HCT116 (cell line): ENCODE measurements around the gene DENND1A. TPM values are rescaled to one million over a fixed set of nuclear protein-coding genes. Genes with fewer than 3 reads are reported as not detected.

Experiments used
- ATAC-seq: fragments of 200-7000 bp; cut with Tn5 transposase; 2 replicates; pipeline ENCODE4 v1.9.1; 2020; ENCODE audit warnings: mild to moderate bottlenecking, moderate library complexity
- BruUV-seq: library from RNA; stranded (reverse); fragments of 400-500 nt; replicated peaks from 2 replicates; lab custom pipeline; 2021; lab: Mats Ljungman, UMichigan
- CTCF ChIA-PET: fragments of 300-600 bp; sonication (Branson Sonifier 250); formaldehyde crosslinking; loops from one replicate; lab custom pipeline; 2021; ENCODE audit warnings: antibody characterized with exemption; lab: Charles Lee
- POLR2A ChIA-PET: fragments of 300-600, 350-600 bp; sonication (Branson Sonifier 250); formaldehyde crosslinking; loops from one replicate; lab custom pipeline; 2021; ENCODE audit warnings: antibody characterized with exemption; lab: Charles Lee
- RAD21 ChIA-PET, 2 experiments: fragments of 300-600 bp; sonication (Branson Sonifier 250); formaldehyde crosslinking; loops; one replicate each; lab custom pipeline; 2023; ENCODE audit warnings: low total read pairs in 2 of 2; ENCODE audit not compliant: uncharacterized antibody in 2 of 2, unreplicated experiment in 2 of 2, low non-redundant PET in 1 of 2; lab: Charles Lee
- DNase-seq: peaks from one replicate; pipeline ENCODE4 v3.0.0-alpha.2; 2010; ENCODE audit warnings: low read depth, low spot score
- H2AFZ ChIP-seq: fragments of 200-600 bp; shearing (Covaris generic), sonication (generic); 2 replicates; pipeline ENCODE4 v1.6.1; 2017; ENCODE audit warnings: low read depth, mixed run types, mixed read lengths, antibody characterized with exemption, low read length; ENCODE audit not compliant: poor library complexity, severe bottlenecking
- H3K27ac ChIP-seq: 2 replicates; pipeline ENCODE4 v1.5.1; 2012; ENCODE audit warnings: low read depth, low read length
- H3K27me3 ChIP-seq: fragments of 200-600 bp; sonication (generic); 2 replicates; pipeline ENCODE4 v1.6.1; 2016; ENCODE audit warnings: mixed run types, low read length, mixed read lengths; ENCODE audit not compliant: insufficient read depth
- H3K36me3 ChIP-seq, 2 experiments: fragments of 200-500 bp in 1 of 2; fragments of 200-600 bp in 1 of 2; sonication (Bioruptor generic) in 1 of 2; sonication (generic) in 1 of 2; 2 replicates each; pipeline versions ENCODE4 v1.5.1 to v1.6.1; 2014 to 2016; ENCODE audit warnings: low read length in 2 of 2, inconsistent platforms in 1 of 2, mixed read lengths in 1 of 2, mixed run types in 1 of 2; ENCODE audit not compliant: insufficient read depth in 2 of 2, control insufficient read depth in 1 of 2
- H3K4me1 ChIP-seq, 2 experiments: fragments of 200-600 bp in 1 of 2; sonication (generic) in 1 of 2; 2 replicates each; pipeline versions ENCODE4 v1.5.1 to v1.6.1; 2012 to 2017; ENCODE audit warnings: low read length in 2 of 2, inconsistent platforms in 1 of 2, mild to moderate bottlenecking in 1 of 2, mixed read lengths in 1 of 2, mixed run types in 1 of 2, moderate library complexity in 1 of 2; ENCODE audit not compliant: insufficient read depth in 2 of 2, control insufficient read depth in 1 of 2
- H3K4me2 ChIP-seq: fragments of 200-600 bp; sonication (generic); 2 replicates; pipeline ENCODE4 v1.6.1; 2017; ENCODE audit warnings: mixed run types, low read length, mixed read lengths
- H3K4me3 ChIP-seq, 2 experiments: fragments of 200-600 bp in 1 of 2; sonication (generic) in 1 of 2; replicated peaks in 1 of 2; 2 replicates each; pipeline ENCODE4 v1.5.1; 2011 to 2016; ENCODE audit warnings: low read length in 2 of 2, control low read depth in 1 of 2, low read depth in 1 of 2, mild to moderate bottlenecking in 1 of 2, mixed read lengths in 1 of 2, mixed run types in 1 of 2
- H3K79me2 ChIP-seq: fragments of 200-600 bp; sonication (generic); 2 replicates; pipeline ENCODE4 v1.6.1; 2017; ENCODE audit warnings: mild to moderate bottlenecking, mixed run types, low read length, moderate library complexity, mixed read lengths; ENCODE audit not compliant: insufficient read depth
- H3K9ac ChIP-seq: fragments of 200-600 bp; sonication (generic); 2 replicates; pipeline ENCODE4 v1.6.1; 2016; ENCODE audit warnings: low read length, mixed read lengths
- H3K9me2 ChIP-seq: fragments of 200-600 bp; sonication (generic), shearing (Covaris generic); 2 replicates; pipeline ENCODE4 v1.6.1; 2017; ENCODE audit warnings: mixed run types, mild to moderate bottlenecking, moderate library complexity; ENCODE audit not compliant: insufficient read depth
- H3K9me3 ChIP-seq, 2 experiments: fragments of 200-500 bp in 1 of 2; fragments of 200-600 bp in 1 of 2; sonication (Bioruptor generic) in 1 of 2; sonication (generic) in 1 of 2; 2 replicates each; pipeline ENCODE4 v1.6.1; 2014 to 2017; ENCODE audit warnings: low read length in 2 of 2, mixed read lengths in 2 of 2, inconsistent platforms in 1 of 2, low read depth in 1 of 2, mild to moderate bottlenecking in 1 of 2, mixed run types in 1 of 2, moderate library complexity in 1 of 2; ENCODE audit not compliant: control insufficient read depth in 1 of 2, insufficient read depth in 1 of 2
- H4K20me1 ChIP-seq: fragments of 200-600 bp; sonication (generic), shearing (Covaris generic); 2 replicates; pipeline ENCODE4 v1.6.1; 2017; ENCODE audit warnings: mixed run types, mild to moderate bottlenecking, moderate library complexity; ENCODE audit not compliant: insufficient read depth
- ATF3 ChIP-seq: IDR thresholded peaks from 2 replicates; pipeline ENCODE4 v1.6.1; 2012
- CBX3 ChIP-seq: IDR thresholded peaks from 2 replicates; pipeline ENCODE4 v1.6.1; 2012; ENCODE audit warnings: low read depth
- CEBPB ChIP-seq: IDR thresholded peaks from 2 replicates; pipeline ENCODE4 v1.6.1; 2012; ENCODE audit warnings: low read depth
- CTCF ChIP-seq, 3 experiments: fragments of 200-600 bp in 1 of 3; sonication (generic) in 1 of 3; IDR thresholded peaks in 2 of 3; conservative IDR thresholded peaks in 1 of 3; 2 replicates each; pipeline ENCODE4 v1.5.1; 2012 to 2017; ENCODE audit warnings: low read depth in 2 of 3, low read length in 2 of 3, antibody characterized with exemption in 1 of 3, borderline replicate concordance in 1 of 3, control low read depth in 1 of 3, mild to moderate bottlenecking in 1 of 3, mixed read lengths in 1 of 3, mixed run types in 1 of 3, moderate library complexity in 1 of 3; ENCODE audit not compliant: insufficient read depth in 1 of 3
- EGR1 ChIP-seq: IDR thresholded peaks from 2 replicates; pipeline ENCODE4 v1.6.1; 2012; ENCODE audit warnings: low read depth
- ELF1 ChIP-seq: IDR thresholded peaks from 2 replicates; pipeline ENCODE4 v1.6.1; 2012; ENCODE audit warnings: low read depth, borderline replicate concordance
- EZH2 ChIP-seq: fragments of 200-600 bp; sonication (generic); IDR thresholded peaks from 2 replicates; pipeline ENCODE4 v1.6.1; 2017; ENCODE audit warnings: antibody characterized with exemption, mixed run types
- EZH2phosphoT487 ChIP-seq: fragments of 200-600 bp; IDR thresholded peaks from 2 replicates; pipeline ENCODE4 v1.6.1; 2018; ENCODE audit warnings: antibody characterized with exemption, borderline replicate concordance
- FOSL1 ChIP-seq: IDR thresholded peaks from 2 replicates; pipeline ENCODE4 v1.6.1; 2012; ENCODE audit warnings: low read depth
- JUND ChIP-seq: IDR thresholded peaks from 2 replicates; pipeline ENCODE4 v1.6.1; 2012
- MAX ChIP-seq: IDR thresholded peaks from 2 replicates; pipeline ENCODE4 v1.6.1; 2012
- POLR2A ChIP-seq: IDR thresholded peaks from 2 replicates; pipeline ENCODE4 v1.7.0; 2011; ENCODE audit warnings: borderline replicate concordance; ENCODE audit not compliant: insufficient read depth, insufficient read length; ENCODE audit errors: extremely low read depth
- RAD21 ChIP-seq: IDR thresholded peaks from 2 replicates; pipeline ENCODE4 v1.6.1; 2012; ENCODE audit warnings: low read depth, mild to moderate bottlenecking
- REST ChIP-seq: IDR thresholded peaks from 2 replicates; pipeline ENCODE4 v1.6.1; 2012; ENCODE audit warnings: low read depth
- SIN3A ChIP-seq: IDR thresholded peaks from 2 replicates; pipeline ENCODE4 v1.6.1; 2012; ENCODE audit warnings: low read depth
- SP1 ChIP-seq: IDR thresholded peaks from 2 replicates; pipeline ENCODE4 v1.6.1; 2012; ENCODE audit warnings: low read depth
- YY1 ChIP-seq: IDR thresholded peaks from 2 replicates; pipeline ENCODE4 v1.6.1; 2011; ENCODE audit warnings: low read length, low read depth, moderate library complexity, mild to moderate bottlenecking; ENCODE audit not compliant: insufficient replicate concordance; ENCODE audit errors: extremely low read depth
- ZBTB33 ChIP-seq: IDR thresholded peaks from 2 replicates; pipeline ENCODE4 v1.6.1; 2011; ENCODE audit warnings: mild to moderate bottlenecking, low read length, moderate library complexity; ENCODE audit not compliant: insufficient replicate concordance; ENCODE audit errors: extremely low read depth
- ZFX ChIP-seq: fragments of 450-650 bp; IDR thresholded peaks from 2 replicates; pipeline ENCODE4 v1.6.1; 2017
- ZNF274 ChIP-seq: fragments of 200-500 bp; sonication (Bioruptor generic); IDR thresholded peaks from 2 replicates; pipeline ENCODE4 v1.6.1; 2014; ENCODE audit warnings: mild to moderate bottlenecking, low read depth, low read length, inconsistent platforms
- intact Hi-C: fragments of 100-400 bp; cut with micrococcal nuclease; formaldehyde crosslinking; loops from 2 replicates; pipeline ENCODE4 v1.10.0; 2022
- total RNA-seq: library from RNA; stranded (reverse); gene quantifications from one replicate; pipeline ENCODE4 v1.2.1, GENCODE V29; 2021; ENCODE audit not compliant: unreplicated experiment

The DENND1A gene
- total RNA-seq, 1 experiment from 2014 or later: 33.0 TPM

GRCh38 chr9:123945532-123945931 lies 15.6 kb upstream of the DENND1A start:
- ChIA-PET POLR2A (no interaction called here), RAD21 (no interaction called here), CTCF (no interaction called here)
- no peak overlapping the region for H3K27ac ChIP-seq
- H3K9ac ChIP-seq: no peak overlapping the region
- no peak for TF ChIP-seq EGR1
- no peak for TF ChIP-seq SIN3A
- no peak for TF ChIP-seq EZH2phosphoT487
- TF ChIP-seq ZNF274: no peak
- no peak for TF ChIP-seq ZFX
- no peak for TF ChIP-seq EZH2
- TF ChIP-seq FOSL1: no peak
- no peak for TF ChIP-seq ELF1
- TF ChIP-seq ZBTB33: no peak
- TF ChIP-seq POLR2A: no peak
- TF ChIP-seq CTCF (IDR thresholded peaks at IDR 0.05 in 2 of 3, conservative IDR thresholded peaks at IDR 0.05 in 1 of 3; ENCODE audit: borderline replicate concordance in 1 of 3, insufficient read depth in 1 of 3, low read depth in 2 of 3, low read length in 2 of 3): no peak
- TF ChIP-seq MAX: no peak
- no peak for TF ChIP-seq ATF3
- no peak for TF ChIP-seq CEBPB
- no peak for TF ChIP-seq YY1
- TF ChIP-seq REST: no peak
- TF ChIP-seq RAD21: no peak
- TF ChIP-seq JUND: no peak
- TF ChIP-seq SP1: no peak
- no peak for TF ChIP-seq CBX3
- DNase-seq (no peak), ATAC-seq (no peak)
- H3K4me1 ChIP-seq: no peaks in the 10 kb centered on the region
- no peaks in the 10 kb centered on the region for H3K79me2 ChIP-seq
- no peak overlapping the region for H3K4me2 ChIP-seq
- no peaks in the 10 kb centered on the region for H4K20me1 ChIP-seq
- intact Hi-C loops: no loop called here
- H3K36me3 ChIP-seq: no peaks in the 10 kb centered on the region
- H3K9me3 ChIP-seq: no peaks in the 10 kb centered on the region
- no peaks in the 10 kb centered on the region for H3K9me2 ChIP-seq
- no TSS peak for BruUV-seq
- no peak overlapping the region for H3K4me3 ChIP-seq
- no peaks in the 10 kb centered on the region for H3K27me3 ChIP-seq
- no peak overlapping the region for H2AFZ ChIP-seq
